HL-60/S4 treated with retinoic acid at 250 ng/mL for 4 days and 3 days (cell line): ENCODE data around the gene LDLRAD2.

Experiments
- in situ Hi-C: fragments of 300-500 bp; cut with MboI; formaldehyde crosslinking; loops from 2 replicates; pipeline ENCODE4 v1.7.0; 2022; ENCODE audit warnings: low sequenced_read_pairs

The LDLRAD2 gene

DNA sequence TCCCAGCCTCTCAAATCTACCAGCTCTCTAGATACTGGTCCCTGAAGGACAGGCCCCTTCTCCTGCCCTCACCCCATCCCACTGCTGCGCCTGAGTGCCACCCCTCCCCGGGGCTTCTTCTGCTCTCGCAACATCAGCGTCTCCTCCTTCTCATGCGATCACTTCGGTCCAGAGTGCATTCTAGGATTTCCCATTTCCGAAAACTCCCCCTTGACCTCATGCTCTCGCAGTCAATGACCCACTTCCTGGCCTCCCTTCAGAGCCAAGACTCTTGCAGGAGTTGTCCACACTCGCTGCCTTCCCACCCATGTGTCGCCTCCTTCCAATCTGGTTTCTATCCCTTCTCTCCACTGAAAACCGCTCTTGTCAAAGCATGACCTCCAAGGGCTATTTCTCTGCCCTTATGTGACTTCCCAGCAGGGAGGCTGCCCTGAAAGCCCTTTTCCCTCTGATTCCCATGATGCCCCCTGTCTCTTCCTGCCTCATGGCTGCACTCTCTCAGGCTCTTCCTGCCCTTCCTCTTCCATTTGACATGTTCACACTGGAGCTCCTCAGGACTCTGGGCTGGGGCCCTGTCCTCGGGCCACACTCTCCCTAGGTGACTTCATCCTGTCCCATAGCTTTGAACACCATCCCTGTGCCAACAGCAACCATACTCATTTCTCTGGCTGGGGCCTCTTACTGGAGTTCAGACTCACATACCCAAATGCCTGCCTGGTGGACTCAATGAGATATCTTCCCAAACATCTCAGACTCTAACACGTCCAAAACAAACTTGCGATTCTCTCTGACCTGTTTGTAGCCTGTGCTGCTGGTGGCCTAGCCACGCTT lies 46.0 kb downstream of the LDLRAD2 start:
- in situ Hi-C loops = no loop called here

DNA sequence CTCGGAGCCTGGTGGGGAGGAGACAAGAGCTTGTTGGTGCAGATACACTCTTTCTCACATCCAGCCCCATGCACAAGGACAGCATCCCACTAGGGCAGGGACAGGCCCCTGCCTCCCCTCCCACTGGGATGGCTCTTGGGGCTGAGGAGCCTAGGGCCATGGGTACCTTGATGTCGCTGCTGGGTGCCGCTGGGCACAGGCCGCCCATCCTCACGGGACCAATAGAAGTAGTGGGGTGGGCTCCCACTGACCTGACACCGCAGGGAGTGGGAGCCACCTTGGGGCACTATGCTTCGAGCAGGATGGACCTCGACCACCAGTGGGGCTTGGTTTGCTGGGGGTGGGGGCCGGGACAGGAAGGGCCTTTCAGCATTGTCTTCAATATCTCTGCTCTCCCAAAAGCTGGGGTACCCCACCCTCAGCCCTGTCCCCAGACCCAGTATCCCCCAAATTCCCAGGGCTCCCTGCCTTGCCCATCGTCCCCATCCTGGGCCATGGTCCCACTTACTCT lies 47.7 kb downstream of the LDLRAD2 start:
- in situ Hi-C loops = no loop called here

DNA sequence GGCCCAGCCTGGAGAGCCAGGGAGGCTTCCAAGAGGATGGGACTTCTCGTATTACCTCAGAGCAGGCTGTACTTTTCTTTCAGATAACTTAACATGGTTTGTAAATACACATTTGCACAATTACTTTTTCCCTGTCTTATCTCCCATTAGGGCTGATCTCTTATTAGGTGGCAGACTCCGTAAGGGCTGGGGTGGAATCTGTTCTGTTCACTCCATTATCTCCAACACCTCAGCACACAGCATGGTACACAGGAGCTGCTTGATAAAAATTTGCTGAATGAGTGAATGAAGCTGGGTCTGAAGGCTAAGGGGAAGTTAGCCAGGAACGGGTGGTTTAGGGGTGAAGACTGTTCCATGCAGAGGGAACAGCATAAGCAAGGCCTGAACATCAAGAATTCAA lies 48.9 kb downstream of the LDLRAD2 start:
- in situ Hi-C loops = no loop called here

DNA sequence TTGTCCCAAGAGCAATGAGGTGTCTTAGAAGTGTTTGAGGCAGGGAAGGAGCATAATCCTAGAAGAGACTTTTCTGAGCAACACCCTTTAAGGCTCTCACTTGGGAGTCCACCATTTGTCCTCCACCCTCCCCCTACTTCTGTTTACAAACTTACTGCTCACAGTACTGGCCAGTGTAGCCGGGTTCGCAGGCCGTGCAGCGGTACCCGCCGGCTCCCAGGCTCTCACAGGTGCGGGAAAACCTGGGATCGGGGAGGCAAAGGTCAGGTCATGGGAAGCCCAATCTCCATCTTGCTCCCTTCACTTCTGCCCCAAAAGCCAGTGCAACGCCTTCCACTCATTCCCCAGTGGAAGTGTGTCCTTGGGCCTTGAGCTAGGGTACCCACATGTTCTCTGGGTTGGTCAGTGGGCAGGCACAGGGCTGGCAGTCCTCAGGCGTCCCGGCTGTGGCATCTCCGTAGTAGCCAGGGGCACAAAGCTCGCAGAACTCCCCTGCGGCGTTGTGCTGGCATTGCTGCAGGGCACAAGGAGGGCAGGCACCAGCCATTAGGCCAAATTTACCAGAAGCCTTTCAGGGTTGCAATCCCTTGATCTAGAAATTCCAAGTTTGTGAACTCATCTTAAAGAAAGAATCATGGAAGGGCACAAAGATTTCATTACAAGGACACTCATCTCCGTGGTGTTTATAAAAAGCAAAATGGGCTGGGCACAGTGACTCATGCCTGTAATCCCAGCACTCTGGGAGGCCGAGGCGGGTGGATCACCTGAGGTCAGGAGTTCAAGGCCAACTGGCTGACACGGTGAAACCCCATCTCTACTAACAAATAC lies 49.8 kb downstream of the LDLRAD2 start:
- in situ Hi-C loops = no loop called here

DNA sequence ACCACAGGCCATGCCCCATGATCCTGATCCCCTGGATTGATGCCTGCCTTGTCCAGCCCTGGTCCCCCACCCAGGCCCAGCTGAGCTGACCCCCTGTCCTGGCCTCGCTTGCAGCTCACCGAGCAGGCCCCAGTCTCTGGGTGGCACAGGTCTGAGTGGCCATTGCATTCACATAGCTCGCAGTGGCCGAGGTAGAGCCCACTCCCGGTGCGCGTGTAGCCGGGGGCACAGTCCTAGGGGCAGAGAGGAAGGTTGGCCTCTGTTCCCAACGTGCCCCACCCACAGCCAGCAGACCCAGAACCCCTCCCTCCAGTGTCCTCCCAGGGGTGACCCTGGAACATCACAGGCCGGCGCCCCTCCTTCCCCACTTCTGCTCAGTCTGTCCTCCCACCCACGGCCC lies 51.9 kb downstream of the LDLRAD2 start:
- in situ Hi-C loops = no loop called here

DNA sequence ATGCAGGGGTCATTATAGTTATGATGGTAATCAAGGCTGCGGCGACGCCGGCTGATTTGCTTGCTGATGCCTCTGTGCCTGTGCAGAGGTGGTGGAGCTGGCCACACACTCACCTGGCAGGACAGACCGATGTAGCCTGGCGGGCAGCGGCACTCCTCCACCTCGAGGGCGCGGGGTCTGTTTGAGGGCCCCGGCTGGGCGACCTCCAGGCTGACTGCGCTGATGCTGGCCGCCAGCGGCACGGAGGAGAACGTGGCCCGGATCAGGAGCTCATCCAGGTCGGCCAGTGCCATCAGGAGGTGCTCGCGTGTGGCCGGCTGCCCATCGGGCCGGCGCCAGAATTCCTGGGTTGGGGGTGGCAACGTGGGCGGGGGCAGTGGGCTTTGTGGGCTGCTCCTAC lies 52.7 kb downstream of the LDLRAD2 start:
- in situ Hi-C loops = no loop called here

DNA sequence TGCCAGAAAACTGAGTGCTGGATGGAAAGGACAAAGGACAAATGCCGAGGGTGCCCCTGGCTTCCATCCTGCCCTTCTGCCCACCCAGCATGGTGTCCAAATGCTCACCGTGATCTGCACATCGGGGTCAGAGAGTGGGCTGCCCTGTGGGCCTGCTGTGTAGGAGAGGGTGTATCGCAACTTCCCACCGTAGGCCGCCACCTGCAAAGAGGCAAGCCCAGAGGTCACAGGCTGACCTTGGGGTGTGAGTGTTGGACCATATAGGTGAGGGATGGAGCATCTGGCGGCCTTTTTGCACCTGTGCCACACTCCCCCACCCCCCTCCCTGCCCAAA lies 53.5 kb downstream of the LDLRAD2 start:
- in situ Hi-C loops = no loop called here

DNA sequence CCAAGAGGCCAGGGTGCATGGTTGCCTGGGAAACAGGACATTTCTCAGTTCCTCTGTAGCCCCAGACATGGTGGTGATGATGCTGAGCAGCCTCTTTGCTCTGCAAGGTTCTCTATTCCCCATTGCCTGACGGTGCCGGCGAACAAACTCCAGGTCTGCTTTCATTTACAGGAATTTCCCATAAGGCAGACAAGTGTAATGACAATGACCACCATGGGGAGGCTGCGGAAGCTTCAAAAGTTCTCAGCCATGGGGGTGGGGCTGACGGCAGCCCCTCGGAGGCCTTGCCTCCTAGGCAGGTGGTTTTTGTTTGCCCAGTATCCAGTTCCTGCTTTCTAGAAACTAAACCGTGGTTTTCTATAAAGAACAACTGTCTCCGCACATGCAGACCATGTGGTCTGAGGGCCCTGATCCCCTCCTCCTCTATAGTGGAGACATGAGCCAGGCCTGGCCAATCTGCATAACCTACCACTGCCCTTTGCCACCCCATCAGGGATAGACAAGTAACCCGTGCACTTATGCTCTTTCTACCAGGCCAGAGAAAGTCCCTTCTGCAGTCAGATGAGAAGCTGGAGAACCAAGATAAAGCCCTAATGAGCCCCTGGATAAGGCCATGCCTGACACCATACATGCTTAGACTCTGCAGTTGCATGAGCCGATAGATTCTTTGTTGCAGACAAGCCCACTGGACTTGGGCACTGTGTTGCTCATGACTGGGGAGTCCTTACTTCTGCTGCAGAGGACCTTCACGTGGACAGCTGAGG lies 54.1 kb downstream of the LDLRAD2 start:
- in situ Hi-C loops = no loop called here

DNA sequence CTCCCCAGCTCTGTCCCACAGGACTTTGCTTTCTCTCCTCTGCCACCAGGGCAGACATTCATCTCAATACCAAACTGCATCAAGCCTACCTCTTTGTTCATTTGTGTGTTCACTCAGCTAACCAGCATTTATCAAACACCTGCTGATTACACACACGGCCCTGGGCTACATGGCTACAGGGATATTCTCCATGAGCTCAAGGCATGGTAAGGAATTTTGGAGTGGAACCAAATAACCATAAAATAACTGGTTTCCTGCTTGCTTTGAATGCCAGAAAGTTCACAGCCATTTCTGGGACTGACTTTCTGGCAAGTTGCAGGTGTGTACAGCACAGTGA lies 54.6 kb downstream of the LDLRAD2 start:
- in situ Hi-C loops = no loop called here

DNA sequence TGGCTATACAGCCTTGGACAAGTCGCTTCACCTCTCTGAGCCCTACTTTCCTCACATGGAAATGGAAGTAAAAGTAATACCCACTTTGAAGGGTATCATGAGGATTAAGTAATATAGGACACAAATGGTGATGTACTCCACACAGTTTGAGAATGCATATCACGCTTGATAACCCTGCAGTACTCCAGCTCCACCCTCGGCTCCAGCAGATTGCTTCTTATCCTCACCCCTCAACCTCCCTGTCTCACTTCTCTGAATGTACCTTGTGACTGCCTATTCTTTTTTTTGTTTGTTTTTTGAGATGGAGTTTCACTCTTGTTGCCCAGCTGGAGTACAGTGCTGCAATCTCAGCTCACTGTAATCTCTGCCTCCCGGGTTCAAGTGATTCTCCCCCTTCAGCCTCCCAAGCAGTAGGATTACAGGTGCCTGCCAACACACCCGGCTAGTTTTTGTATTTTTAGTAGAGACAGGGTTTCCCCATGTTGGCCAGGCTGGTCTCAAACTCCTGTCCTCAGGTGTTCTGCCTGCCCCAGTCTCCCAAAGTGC lies 55.5 kb downstream of the LDLRAD2 start:
- in situ Hi-C loops = no loop called here

DNA sequence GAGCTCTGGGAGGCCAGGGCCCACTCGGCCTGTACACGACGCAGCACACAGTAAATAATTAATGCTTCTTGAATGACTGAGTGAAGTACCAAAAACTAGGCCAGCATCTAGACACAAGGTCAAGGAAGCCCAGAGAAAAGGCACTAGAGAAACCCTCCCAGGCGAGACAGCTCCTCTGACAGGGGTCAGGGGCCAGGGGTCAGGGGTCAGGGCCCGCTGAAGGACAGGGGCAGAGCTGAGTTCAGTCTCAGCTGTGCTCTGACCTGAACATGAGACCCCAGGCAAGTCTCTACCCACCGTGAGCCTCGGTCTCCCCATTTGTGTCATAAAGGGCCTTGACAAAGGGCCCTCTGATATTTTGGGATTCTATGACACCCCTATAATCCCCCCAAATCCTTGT lies 56.4 kb downstream of the LDLRAD2 start:
- in situ Hi-C loops = no loop called here

DNA sequence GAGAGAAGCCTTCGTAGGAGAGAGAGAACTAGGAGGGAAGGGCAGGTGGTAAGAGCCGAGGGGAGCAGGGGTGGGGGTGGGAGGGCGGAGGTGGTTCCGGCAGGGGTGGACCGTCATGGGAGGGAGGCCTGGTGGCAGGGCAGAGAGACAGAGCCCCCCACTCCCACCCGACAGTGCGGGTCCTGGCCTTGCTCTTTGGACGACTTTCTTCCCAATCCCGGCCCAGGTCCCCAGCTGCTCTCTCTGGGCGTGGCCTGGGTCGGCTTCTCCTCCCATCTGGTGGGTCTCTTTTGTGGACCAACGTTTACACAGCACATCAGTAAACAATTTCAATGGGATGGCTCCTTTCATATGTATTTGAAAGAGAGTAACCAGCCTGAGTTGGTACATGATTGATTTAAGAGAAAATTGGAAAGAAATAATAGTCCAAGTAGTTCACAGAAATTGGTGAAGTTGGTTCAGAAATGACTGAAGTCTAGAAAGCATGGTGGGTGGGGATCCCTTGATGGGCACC lies 56.9 kb downstream of the LDLRAD2 start:
- in situ Hi-C loops = no loop called here

DNA sequence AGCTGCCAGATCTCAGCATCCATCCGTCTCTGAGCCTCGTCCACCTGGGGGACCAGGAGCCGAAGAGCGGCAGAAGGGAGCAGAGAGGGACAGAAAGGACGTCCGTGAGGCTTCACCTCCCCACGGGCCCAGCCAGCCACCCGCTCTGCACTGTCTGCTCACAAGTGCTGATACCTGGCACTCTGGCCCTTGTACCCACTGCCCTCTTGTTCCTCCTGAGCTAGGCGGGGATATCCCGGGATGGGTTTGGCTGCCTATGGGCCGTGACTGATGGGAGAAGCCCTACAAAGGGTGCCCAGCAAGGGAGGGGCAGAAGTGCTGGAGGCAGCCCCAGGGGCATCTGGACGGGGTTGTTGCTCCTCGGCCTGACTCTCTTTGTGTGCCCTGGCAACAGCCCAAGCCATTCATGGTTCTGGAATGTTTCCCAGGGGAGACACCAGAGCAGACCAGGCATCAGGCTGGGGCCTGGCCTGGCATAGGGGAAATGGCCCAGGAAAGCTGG lies 57.6 kb downstream of the LDLRAD2 start:
- in situ Hi-C loops = no loop called here

DNA sequence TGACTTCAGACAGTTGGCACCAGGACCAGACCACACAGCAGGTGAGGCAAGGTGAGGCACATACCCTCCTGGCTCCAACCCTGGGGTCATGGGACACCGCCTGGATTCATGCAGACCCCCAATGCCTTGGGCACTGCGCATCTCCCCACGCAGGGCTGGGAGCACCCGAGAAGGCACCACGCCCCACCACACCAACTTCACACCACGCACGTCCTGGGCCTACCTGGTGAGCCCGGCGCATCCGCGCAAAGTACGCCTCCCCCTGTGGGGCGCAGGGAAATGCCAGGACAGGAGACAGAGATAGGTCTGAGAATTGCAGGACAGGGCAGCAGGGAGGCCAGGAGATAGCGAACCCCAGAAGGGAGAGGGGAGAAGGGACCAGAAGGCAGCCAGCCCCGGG lies 58.5 kb downstream of the LDLRAD2 start:
- in situ Hi-C loops = no loop called here

DNA sequence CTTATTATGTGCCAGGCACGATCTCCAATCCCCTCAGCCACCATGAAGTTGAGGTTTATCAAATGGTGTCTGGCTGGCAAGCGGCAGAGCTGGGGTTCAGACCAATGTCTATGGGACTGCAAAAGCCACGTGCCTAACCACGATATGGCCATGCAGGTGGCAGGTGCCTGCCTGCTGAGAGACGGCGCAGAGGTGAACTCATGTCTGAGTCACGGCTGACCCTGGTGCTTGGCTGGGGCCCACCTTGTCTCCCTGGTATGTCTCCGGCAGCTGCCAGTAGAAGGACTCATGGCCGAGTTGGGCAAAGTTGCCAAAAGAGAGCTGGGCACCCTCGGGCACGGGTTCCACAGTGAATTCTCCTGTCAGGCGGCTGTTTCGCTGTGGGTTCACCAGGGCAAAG lies 59.9 kb downstream of the LDLRAD2 start:
- in situ Hi-C loops = no loop called here

DNA sequence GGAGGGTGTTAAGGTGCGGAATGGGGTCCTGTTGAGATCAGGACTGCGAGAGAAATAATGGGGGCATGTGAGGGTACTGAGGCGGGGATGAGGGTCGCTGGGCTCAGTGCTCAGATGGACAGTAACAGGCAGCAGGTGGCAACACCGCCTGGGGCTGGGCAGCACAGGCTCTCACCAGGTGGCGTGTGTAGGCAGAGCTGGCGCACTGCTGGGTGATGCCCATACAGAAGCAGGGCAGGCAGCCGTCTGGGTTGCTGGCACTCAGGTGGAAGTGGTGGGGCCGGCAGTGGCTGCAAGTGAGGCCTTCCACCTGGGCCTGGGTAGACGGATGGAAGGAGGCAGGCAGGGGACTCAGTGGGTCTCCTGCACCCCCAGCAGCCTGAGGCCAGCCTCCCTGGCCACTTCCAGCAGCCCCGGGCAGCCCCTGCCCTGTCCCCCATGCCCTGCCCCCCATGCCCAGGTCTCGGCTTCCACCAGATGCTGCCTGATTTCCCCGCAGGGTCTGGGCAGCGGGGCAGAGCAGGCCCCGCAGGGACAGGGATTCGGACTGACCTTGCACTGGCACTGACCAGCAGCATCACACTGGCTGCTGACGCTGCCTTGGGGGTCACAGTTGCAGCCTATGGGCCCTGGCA lies 60.5 kb downstream of the LDLRAD2 start:
- in situ Hi-C loops = no loop called here

DNA sequence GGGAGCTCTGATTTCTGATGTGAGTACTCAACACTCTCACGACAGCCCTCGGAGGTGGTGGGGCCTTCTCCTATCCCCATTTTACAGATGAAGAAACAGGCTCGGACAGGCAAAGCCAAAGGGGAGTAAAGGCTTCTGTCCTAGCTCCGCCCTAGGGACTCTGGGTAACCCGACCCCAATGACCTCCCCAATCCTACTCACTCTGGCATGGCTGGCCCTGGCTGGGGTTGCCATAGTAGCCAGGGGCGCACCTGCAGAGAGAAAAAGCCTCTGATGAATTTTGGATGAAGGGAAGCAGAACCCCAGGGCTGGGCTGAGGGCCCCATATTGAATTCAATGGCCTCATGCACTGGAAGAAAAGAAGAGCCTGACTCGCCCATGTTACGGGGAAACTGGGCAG lies 61.1 kb downstream of the LDLRAD2 start:
- in situ Hi-C loops = no loop called here

DNA sequence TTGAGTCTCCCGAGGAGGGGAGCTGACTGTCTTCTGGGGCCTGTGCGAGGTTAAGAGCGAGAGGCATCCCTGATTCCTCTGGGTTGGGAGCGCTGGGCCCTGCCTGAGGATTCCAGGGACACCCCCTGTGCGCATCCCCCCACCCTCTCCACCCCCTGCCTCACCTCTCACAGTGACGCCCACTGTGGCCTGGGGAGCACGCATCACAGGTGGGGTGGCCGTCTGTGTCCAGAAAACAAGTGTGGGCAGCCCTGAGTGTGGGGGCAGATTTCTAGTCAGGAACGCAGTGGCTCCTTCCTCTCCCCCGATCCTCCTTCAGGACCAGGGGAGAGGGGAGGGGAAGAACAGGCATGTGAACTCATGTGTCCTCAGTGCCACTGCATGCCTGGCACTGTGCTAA lies 61.7 kb downstream of the LDLRAD2 start:
- in situ Hi-C loops = no loop called here

DNA sequence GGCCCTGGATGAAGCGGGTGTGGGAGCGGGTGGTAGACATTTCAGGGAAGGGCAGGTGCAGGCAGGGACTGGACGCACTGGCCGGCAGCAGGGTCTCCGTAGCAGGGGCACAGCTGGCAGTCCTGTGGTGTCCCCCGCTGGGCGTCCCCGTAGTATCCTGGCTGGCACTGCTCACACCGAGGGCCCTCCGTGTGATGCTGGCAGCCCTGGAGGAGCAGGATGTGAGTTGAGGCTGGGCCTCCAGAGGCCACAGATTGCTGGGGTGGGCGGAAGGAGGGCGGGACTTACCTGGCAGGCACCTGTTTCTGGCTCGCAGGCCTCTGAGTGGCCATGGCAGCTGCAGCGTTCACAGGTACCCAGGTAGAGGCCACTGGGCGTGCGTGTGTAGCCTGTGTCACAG lies 62.3 kb downstream of the LDLRAD2 start:
- in situ Hi-C loops = no loop called here
